HG02943 (cell line): ENCODE results near the gene AIMP1.
"Not testable (repeated sequence)": the region's sequence is repeated elsewhere in the genome, so short reads cannot be mapped to it uniquely, and the experiment has no call there.

Source experiments
- ATAC-seq: cut with Tn5 transposase; IDR thresholded peaks from one replicate; pipeline ENCODE4 v1.9.1; 2021; ENCODE audit warnings: mild to moderate bottlenecking, low read depth, moderate library complexity; ENCODE audit not compliant: unreplicated experiment

Gene AIMP1

DNA sequence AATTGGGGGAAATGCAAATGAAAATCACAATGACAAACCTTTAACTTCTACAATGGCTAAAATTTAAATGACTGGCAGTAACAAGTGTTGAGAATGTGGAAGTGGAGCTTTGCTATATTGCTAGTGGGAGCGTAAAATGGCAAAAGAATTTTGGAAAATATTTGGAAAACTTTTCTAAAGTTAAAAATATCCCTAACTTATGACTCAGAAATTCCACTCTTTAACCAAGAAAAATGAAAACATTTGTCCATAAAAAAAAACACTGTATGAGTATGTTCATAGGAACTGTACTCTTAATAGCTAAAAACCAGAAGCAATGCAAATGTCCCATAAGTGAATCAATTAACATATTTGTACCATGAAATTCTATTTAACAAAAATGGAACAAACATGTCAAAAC is 4.0 kb upstream of the AIMP1 start:
- ATAC-seq, result no peak

GRCh38 chr4:106312997-106313522 is 3.3 kb upstream of the AIMP1 start:
- ATAC-seq, result no peak

DNA sequence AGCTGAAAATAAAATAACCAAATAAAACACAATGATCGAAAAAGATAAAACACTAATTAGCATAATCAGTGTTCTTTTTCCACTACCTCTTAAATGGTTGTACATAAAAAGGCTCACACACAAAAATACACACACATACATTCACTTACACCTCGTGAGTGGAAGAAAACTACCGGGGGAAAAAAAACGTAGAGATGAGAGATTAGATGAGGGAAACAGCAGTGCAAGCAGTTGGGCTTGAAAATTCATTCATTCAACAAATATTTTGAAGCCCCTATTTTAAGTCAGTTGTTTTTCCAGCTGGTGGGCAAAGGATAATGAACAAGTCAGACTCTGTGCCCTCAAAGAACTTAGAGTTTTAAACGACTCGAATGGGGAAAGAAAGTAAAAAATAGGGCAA is 1.4 kb upstream of the AIMP1 start:
- ATAC-seq, result no peak

DNA sequence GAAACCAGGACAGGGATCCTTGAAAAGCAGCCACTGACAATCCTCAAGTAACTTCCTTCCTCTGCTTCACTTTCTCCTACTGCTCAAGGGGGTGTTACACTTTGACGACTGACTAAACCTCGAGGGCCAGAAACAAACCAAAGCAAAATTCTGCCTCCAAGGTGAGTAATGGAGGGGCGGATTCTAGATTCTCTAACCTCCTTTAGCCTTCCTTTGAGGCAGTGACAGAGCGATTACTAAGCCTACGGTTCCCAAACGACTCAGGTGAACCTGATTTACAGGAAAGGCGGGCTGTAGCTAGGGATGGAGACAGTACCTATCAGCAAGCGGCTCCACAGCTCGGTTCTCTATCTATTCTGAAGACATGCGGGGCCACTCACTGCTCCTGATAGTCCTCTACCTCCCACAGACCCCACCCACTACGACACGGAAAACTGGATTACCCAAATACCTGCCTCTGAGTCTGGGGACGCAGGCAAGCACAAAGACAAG is 828 bp upstream of the AIMP1 start:
- ATAC-seq, result peak; percentile 22

- no peak for ATAC-seq
These were observed 541 bp downstream of the AIMP1 start for GRCh38 chr4:106316773-106317409.

DNA sequence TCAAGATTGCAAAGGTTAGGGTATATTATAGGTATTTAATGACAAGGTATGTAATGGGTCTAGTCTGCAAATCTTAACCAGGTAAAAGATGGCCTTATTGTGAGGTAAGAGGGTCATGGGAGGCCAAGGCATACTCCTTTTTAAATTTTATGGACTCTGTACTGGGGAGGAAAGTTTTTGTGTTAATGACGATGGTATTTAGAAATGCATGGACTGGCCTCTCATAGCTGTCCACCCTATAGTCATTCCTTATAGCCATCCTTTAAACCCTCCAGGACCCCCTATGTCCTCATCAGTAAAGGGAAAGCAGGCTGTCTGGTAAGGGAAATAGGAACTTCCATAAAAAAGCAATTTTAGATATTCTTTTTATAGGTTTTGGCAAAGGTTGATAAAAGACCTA is 1.5 kb downstream of the AIMP1 start:
- ATAC-seq, result no peak

GRCh38 chr4:106318511-106318910 is 2.2 kb downstream of the AIMP1 start:
- ATAC-seq, result no peak

GRCh38 chr4:106320235-106320634 is 3.9 kb downstream of the AIMP1 start:
- ATAC-seq, result no peak

- ATAC-seq, result not testable (repeated sequence)
These were observed 4.8 kb downstream of the AIMP1 start for GRCh38 chr4:106321168-106321567.

GRCh38 chr4:106321814-106322213 is 5.5 kb downstream of the AIMP1 start:
- not testable (repeated sequence) for ATAC-seq

GRCh38 chr4:106323119-106323518 is 6.8 kb downstream of the AIMP1 start:
- no peak for ATAC-seq

DNA sequence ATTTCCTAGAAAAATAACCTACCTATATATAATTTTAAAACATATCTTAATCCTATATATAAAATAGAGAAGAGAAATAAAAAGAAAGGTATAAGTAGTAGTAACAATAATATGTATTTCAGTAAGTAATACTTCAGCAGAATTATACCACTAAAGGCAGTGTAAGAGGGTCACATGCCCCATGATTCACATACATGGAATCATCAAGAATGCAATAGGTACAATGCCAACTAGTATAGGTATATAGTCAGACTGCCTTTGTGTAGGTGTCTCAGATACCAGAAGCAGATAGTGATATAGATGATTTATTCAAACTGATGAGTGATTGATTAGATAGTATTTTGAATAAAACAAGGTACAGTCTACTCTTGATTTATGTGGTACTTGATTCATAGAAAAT is 9.4 kb downstream of the AIMP1 start:
- no peak for ATAC-seq

- ATAC-seq, result peak; percentile 85
These were observed 12.8 kb downstream of the AIMP1 start for GRCh38 chr4:106329041-106329618.

DNA sequence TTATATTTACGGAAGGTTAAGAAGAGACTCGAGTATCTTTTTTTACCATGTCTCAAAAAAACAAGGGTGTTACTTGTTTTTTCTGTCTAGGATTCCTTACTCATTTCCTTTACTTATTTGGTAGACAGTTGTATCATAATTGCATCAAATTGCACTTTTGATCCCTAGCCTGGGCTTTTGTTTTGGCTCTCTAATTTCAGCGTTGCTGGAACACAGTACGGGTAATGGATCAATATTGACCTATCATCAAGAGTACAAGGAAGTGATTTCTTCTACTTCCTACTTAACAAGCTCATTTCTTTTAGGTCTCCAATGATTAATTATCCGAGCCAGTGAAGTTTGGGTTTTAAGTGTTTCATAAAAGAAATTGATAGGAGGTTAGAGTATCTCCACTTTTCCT is 16.8 kb downstream of the AIMP1 start:
- ATAC-seq, result no peak

DNA sequence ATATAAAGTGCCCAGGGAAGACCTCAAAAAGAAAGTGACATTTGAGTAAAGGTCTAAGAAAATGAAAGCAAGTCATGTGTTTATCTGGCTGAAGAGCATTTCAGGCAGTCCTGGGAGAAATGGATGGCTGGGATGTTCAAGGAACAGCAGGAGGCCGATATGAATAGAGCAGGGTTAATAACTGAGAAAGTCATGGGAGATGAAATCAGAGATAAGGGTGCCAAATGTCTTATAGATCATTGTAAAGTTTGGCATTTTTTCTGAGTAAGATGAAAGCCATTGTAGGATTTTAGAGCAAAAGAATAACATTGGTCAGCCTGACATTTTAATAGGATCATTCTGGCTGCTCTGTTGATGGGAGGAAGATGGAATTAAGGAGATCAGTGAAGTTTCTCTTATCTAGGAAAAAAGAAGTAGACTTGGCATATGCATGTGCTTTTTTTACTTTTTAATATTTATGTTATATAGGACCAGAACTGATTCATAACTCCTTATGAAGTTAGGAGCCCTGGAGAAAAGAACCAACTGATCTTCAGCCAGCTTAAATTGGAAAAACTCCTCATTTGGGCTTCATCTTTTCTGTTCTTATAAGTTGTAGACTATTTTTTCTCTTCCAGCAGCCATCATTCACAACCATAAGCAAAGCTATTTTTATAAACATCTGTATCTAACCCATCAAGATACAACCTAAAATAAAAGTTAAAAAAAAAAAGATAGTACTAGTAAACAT is 18.6 kb downstream of the AIMP1 start:
- no peak for ATAC-seq

DNA sequence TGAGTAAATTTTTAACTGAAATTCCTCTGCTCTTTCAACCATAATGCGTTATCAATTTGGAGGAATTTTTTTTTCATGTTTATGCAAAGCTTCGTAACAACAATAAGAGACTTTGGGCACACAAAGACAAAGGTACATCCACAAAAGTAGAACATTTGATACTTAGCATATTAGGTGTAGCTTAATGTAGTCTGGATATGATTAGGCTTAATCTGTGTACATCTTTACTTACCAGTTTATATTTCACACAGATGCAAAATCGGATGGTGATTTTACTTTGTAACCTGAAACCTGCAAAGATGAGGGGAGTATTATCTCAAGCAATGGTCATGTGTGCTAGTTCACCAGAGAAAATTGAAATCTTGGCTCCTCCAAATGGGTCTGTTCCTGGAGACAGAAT is 20.3 kb downstream of the AIMP1 start:
- ATAC-seq, result no peak

DNA sequence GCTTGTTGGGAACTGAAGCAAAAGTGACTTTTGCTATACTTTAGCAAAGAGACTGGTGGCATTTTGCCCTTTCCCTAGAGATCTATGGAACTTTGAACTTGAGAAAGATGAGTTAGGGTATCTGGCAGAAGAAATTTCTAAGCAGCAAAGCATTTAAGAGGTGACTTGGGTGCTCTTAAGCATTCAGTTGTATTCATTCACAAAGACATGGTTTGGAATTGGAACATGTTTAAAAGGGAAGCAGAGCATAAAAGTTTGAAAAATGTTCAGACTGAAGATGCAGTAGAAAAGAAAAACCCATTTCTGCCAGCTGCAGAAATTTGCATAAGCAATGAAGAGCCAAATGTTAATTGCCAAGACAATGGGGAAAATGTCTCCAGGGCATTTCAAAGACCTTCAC is 21.6 kb downstream of the AIMP1 start:
- ATAC-seq, result no peak

- ATAC-seq, result no peak
These were observed 22.3 kb downstream of the AIMP1 start for GRCh38 chr4:106338671-106339070.

DNA sequence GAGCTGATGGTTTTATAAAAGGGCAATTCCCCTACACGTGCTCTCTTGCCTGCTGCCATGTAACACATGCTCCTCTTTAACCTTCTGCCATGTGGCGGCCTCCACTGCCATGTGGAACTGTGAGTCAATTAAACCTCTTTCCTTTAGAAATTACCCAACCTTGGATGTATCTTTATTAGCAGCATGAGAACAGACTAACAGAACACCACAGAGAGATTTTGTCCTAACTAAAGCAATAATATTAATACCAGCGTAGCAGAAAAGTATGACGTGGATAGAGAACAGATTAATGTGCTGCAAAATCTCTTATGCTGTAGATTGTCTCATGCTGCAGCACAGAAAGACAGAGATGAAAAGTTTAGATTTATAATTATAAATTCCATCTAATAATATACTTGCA is 23.1 kb downstream of the AIMP1 start:
- ATAC-seq, result no peak

GRCh38 chr4:106340774-106341173 is 24.4 kb downstream of the AIMP1 start:
- no peak for ATAC-seq

- no peak for ATAC-seq
These were observed 27.7 kb downstream of the AIMP1 start for GRCh38 chr4:106343865-106344646.
